ENCODE measurements around the gene RNF13. TPM values are rescaled to one million over a fixed set of nuclear protein-coding genes. Genes with fewer than 3 reads are reported as not detected.

Gene RNF13
- total RNA-seq, 2 experiments from 2014 or later = 22.9 to 25.5 TPM

DNA sequence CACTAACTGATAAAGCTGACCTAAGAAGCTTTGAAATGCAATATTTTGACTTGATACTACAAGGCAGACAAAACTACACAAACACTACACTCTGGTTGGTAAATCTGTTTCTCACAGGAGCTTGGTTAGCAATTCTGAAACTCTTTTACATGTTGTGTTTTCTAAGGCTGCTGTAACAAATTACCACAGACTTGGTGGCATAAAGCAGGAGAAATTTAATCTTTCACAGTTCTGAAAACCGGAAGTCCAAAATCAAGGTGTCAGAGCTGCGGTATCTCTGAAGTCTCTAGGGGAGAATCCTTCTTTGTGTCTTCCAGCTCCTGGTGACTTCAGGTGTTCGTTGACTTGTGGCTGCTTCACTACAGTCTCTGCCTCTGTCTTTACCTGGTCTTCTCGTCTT, 170.6 kb downstream of the RNF13 start:
- H3K9me3 Mint-ChIP-seq = no peaks in the 10 kb centered on the region
- H3K4me1 Mint-ChIP-seq (ENCODE audit: low read depth) = no peaks in the 10 kb centered on the region
- no peaks in the 10 kb centered on the region for H3K36me3 Mint-ChIP-seq (ENCODE audit: low read depth)
- CTCF ChIA-PET = interaction anchor here (0.6 to 1.3 kb wide), 2 partner anchors 17 to 511 kb away, joined by 3 to 4 read pairs; no protein-coding TSS in a partner anchor
- H3K4me3 Mint-ChIP-seq = no peak overlapping the region
- H3K27ac Mint-ChIP-seq = no peak overlapping the region
- intact Hi-C loops (cut with micrococcal nuclease) = no loop called here
- DNase-seq = no peak
- H3K27me3 Mint-ChIP-seq (ENCODE audit: low read depth) = peaks cover 8% of the 10 kb centered on the region

DNA sequence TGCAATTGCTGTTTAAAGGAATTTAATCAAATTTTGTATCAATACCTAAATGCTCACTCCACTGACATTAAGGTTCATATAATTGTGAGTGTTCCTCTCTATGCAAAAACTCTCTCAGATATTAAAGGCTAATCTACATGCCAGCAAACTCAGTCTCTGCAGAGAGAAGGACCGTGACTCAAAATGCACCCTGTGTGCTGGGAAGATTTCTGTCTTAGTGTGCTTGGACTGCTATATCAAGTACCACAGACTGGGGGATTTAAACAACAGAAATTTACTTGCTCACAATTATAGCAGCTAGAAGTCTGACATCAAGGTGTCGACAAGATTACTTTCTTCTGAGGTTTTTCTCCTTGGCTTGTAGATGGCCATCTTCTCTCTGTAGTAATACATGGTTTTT, 176.3 kb downstream of the RNF13 start:
- peaks cover 10% of the 10 kb centered on the region for H3K27me3 Mint-ChIP-seq (ENCODE audit: low read depth)
- no peak overlapping the region for H3K27ac Mint-ChIP-seq
- CTCF ChIA-PET = interaction anchor here (0.7 kb wide), 1 partner anchor 72 kb away, joined by 3 read pairs; no protein-coding TSS in a partner anchor
- H3K9me3 Mint-ChIP-seq = peaks cover 4% of the 10 kb centered on the region
- DNase-seq = no peak
- intact Hi-C loops (cut with micrococcal nuclease) = no loop called here
- H3K4me1 Mint-ChIP-seq (ENCODE audit: low read depth) = no peaks in the 10 kb centered on the region
- H3K36me3 Mint-ChIP-seq (ENCODE audit: low read depth) = no peaks in the 10 kb centered on the region
- H3K4me3 Mint-ChIP-seq = no peak overlapping the region

DNA sequence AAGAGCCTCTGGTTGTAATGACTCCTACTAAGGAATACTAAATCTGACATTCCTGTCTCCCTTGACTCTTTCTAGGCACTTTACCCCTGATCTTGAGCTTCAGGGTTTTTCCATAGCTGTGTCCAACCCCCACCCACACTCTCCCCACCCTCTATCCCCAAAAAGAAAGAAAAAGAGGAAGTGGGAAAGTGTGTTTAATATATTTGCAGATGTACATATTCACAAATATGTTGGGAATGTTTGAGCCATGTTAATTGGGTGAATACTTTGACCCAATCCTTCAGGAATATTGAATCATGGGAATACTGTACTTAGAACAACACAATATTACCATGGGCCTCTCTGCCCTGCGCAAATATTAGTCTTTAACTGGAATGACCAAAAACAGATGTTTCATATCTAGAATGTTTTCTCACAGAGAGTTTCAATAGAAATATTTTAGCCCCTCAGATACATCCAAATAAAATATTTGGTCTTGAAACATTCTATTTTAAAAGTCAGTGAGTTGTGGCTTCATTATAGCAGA, 177.5 kb downstream of the RNF13 start:
- H3K27ac Mint-ChIP-seq = no peak overlapping the region
- CTCF ChIA-PET = interaction anchor here (0.9 kb wide), 1 partner anchor 194 kb away, joined by 3 read pairs; no protein-coding TSS in a partner anchor
- peaks cover 14% of the 10 kb centered on the region for H3K27me3 Mint-ChIP-seq (ENCODE audit: low read depth)
- no peaks in the 10 kb centered on the region for H3K36me3 Mint-ChIP-seq (ENCODE audit: low read depth)
- no peak overlapping the region for H3K4me3 Mint-ChIP-seq
- no peaks in the 10 kb centered on the region for H3K4me1 Mint-ChIP-seq (ENCODE audit: low read depth)
- DNase-seq = no peak
- intact Hi-C loops (cut with micrococcal nuclease) = no loop called here
- peaks cover 12% of the 10 kb centered on the region for H3K9me3 Mint-ChIP-seq

DNA sequence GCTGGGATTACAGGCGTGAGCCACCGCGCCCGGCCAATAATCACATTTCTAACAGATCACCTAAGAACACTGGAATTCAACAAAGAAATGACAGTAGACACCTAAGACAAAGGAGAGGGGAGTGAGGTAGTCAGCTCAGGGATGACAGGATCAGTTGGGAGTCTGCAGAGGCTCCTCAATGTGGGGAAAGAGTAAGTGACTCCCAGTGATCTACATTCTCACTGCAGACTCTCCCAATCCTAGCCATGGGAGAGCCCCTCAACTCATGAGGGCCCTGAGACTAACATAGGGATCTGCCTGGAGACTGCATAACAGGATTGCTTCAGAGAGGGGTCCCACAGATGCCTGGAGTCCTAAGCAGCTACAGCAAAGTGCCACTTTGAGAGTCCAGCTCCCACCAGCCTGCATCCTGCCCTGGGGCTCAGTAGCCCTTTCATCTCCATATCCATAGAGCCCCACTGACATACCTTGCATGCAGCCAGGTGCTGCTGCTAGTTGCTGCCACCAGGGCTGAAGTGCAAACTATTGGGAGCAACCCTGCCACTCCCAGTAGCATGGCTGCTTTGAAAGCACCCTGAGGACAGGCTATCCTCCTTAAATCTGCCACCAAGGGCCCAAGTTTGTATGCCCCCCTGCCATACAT, 179.5 kb downstream of the RNF13 start:
- DNase-seq = no peak
- intact Hi-C loops (cut with micrococcal nuclease) = no loop called here
- H3K36me3 Mint-ChIP-seq (ENCODE audit: low read depth) = no peaks in the 10 kb centered on the region
- no peak overlapping the region for H3K27ac Mint-ChIP-seq
- H3K27me3 Mint-ChIP-seq (ENCODE audit: low read depth) = peaks cover 17% of the 10 kb centered on the region
- peaks cover 14% of the 10 kb centered on the region for H3K9me3 Mint-ChIP-seq
- H3K4me1 Mint-ChIP-seq (ENCODE audit: low read depth) = no peaks in the 10 kb centered on the region
- no peak overlapping the region for H3K4me3 Mint-ChIP-seq
- CTCF ChIA-PET = no interaction called here

DNA sequence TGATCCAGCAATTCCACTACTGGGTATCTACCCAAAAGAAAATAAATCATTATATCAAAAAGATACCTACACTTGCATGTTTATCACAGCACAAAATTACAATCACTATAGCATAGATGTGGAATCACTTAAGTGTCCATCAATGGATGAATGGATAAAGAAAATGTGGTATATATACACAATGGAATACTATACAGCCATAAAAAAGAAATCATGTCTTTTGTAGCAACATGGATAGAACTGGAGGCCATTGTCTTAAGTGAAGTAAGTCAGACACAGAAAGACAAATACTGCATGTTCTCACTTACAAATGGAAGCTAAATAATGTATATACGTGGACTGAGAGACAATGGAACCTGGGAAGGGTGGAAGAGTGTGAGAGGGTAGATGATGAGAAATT, 185.9 kb downstream of the RNF13 start:
- intact Hi-C loops (cut with micrococcal nuclease) = no loop called here
- Mint-ChIP-seq H3K36me3 (ENCODE audit: low read depth) (no peaks in the 10 kb centered on the region), H3K4me3 (no peak overlapping the region), H3K27me3 (ENCODE audit: low read depth) (peaks cover 12% of the 10 kb centered on the region), H3K27ac (no peak overlapping the region), H3K9me3 (peaks cover 14% of the 10 kb centered on the region), H3K4me1 (ENCODE audit: low read depth) (no peaks in the 10 kb centered on the region)
- CTCF ChIA-PET = no interaction called here
- DNase-seq = no peak

DNA sequence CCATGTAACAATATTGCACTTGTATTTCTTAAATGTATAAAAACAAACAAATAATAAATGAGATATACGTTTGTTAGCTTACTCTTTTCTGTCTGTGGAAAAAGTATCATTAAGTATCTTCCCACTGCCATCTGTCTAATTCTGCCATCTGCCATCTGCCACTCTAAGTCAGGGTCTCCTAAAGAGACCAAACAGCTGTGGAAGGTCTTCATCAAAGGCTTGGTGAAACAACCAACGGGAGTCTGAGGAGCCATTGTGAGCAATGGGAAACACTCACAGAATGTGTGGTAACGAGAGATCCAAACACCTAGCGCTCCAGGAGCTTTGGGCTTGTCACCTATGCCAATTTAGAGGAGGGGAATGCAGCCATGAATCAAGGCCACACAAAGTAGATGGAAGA, 186.4 kb downstream of the RNF13 start:
- CTCF ChIA-PET = no interaction called here
- Mint-ChIP-seq H3K4me1 (ENCODE audit: low read depth) (no peaks in the 10 kb centered on the region), H3K36me3 (ENCODE audit: low read depth) (no peaks in the 10 kb centered on the region), H3K4me3 (no peak overlapping the region), H3K9me3 (peaks cover 14% of the 10 kb centered on the region), H3K27ac (no peak overlapping the region), H3K27me3 (ENCODE audit: low read depth) (peaks cover 12% of the 10 kb centered on the region)
- intact Hi-C loops (cut with micrococcal nuclease) = no loop called here
- no peak for DNase-seq

DNA sequence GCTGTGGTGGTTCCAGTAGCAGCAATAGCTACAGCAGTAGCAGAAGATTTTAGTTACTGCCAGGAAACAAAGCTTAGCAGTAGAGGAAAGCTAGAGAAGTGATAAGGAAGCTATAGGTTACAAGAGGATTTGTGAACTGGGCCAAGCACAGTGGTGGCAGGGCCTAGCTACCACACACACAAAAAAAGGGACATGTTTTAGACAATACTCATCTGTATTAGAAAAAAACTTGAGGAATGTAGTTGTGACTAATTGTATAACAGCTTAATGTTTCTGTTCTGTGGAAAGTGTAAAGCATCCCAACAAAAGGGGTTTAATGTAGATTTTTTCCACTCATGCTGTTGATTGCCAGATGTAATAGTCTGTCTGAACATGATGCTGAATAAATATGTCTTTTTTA, 187.6 kb downstream of the RNF13 start:
- CTCF ChIA-PET = interaction anchor here (0.6 to 1.4 kb wide), 2 partner anchors 121 to 639 kb away, joined by 3 to 5 read pairs; no protein-coding TSS in a partner anchor
- Mint-ChIP-seq H3K27ac (no peak overlapping the region), H3K4me3 (no peak overlapping the region), H3K27me3 (ENCODE audit: low read depth) (peaks cover 9% of the 10 kb centered on the region), H3K4me1 (ENCODE audit: low read depth) (no peaks in the 10 kb centered on the region), H3K9me3 (peaks cover 5% of the 10 kb centered on the region), H3K36me3 (ENCODE audit: low read depth) (no peaks in the 10 kb centered on the region)
- intact Hi-C loops (cut with micrococcal nuclease) = no loop called here
- DNase-seq = no peak

DNA sequence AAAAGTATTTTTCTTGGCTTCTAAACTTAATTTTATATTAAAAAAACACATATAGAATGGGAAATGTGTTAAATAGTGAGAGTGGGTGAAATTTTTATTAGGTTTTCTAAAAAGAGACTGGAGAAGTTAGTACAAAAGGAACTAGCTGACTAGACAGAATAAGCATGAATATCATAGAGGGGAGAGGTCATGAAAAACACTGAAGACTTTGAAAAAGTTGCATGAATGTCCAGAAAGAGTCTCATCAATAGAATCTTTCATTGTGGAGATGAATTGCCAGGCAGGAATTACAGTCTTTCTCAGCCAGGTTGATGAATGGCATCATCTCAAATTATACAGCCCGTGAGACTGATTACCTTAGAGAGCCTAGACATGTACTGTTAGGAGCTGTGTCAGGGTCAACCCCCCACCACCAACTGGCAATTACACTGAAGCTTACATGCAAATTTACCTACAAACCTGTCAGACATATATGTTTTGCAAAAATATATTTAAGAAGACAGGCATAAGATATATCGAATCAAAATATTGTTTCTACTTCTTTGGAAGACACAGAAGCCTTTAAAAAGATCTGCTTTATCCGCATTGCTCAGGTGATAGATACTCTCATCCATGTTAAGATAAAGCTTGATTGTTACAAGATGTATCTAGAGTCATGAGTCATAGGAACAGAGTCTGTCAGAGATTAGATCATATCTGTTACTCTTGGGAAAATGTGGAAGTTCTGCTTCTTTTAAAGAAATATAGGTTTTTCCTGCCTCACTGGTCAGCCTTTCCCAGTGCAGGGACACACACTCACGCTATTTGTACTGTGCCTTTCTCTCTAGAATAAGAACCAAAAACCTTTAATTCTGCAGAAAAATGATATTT, 192.5 kb downstream of the RNF13 start:
- intact Hi-C loops (cut with micrococcal nuclease) = no loop called here
- H3K4me3 Mint-ChIP-seq = no peak overlapping the region
- H3K9me3 Mint-ChIP-seq = no peaks in the 10 kb centered on the region
- no peak for DNase-seq
- no peaks in the 10 kb centered on the region for H3K4me1 Mint-ChIP-seq (ENCODE audit: low read depth)
- CTCF ChIA-PET = no interaction called here
- H3K27me3 Mint-ChIP-seq (ENCODE audit: low read depth) = peaks cover 7% of the 10 kb centered on the region
- no peak overlapping the region for H3K27ac Mint-ChIP-seq
- no peaks in the 10 kb centered on the region for H3K36me3 Mint-ChIP-seq (ENCODE audit: low read depth)

DNA sequence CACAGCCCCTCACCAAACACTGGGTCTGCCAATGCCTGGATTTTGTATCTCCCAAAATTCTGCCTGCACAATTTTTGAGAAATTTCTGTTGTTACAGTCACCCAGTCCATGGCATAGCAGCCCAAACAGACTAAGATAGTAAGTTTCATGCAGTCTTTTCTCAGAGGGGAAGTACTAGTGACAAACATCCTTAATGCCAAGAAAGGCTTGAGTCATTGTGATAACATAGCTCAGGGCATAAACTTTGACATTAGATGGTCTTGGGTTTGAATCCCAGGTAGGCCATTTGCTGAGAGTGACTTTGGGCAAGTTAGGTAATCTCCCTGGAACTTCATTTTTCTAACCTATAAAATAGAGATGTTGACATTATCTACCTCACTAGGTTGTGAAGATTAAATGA, 193.8 kb downstream of the RNF13 start:
- no peak overlapping the region for H3K4me3 Mint-ChIP-seq
- no peak overlapping the region for H3K27ac Mint-ChIP-seq
- no peaks in the 10 kb centered on the region for H3K9me3 Mint-ChIP-seq
- CTCF ChIA-PET = no interaction called here
- peaks cover 4% of the 10 kb centered on the region for H3K27me3 Mint-ChIP-seq (ENCODE audit: low read depth)
- no peaks in the 10 kb centered on the region for H3K36me3 Mint-ChIP-seq (ENCODE audit: low read depth)
- intact Hi-C loops (cut with micrococcal nuclease) = no loop called here
- DNase-seq = no peak
- no peaks in the 10 kb centered on the region for H3K4me1 Mint-ChIP-seq (ENCODE audit: low read depth)

Other genes with a start within 250 kb of the RNF13 start
- under 1 TPM; 0.19 to 0.42 TPM for gene WWTR1, start 155.2 kb upstream of the RNF13 start, total RNA-seq
- gene COMMD2, start 60.7 kb upstream of the RNF13 start, total RNA-seq = 10 to 100 TPM; 27.3 to 28.0 TPM
- gene ANKUB1, start 20.7 kb upstream of the RNF13 start, total RNA-seq = not detected
- gene PFN2, start 157.7 kb downstream of the RNF13 start, total RNA-seq = 1 to 10 TPM; 4.0 to 4.5 TPM